Gastroesophageal sphincter (tissue), 3 donors: ENCODE data around the gene L3MBTL4.

Source experiments
- EP300 ChIP-seq: sonication (generic); formaldehyde crosslinking; IDR thresholded peaks from one replicate; pipeline ENCODE4 v1.6.1; 2017; ENCODE audit warnings: antibody characterized with exemption, mild to moderate bottlenecking
- POLR2A ChIP-seq, 2 donors: fragments of 450-650 bp; IDR thresholded peaks; one replicate each; pipeline ENCODE4 v1.6.1; 2017; ENCODE audit warnings: antibody characterized with exemption in 2 of 2, mild to moderate bottlenecking in 2 of 2, moderate library complexity in 1 of 2
- POLR2AphosphoS5 ChIP-seq: sonication (generic); formaldehyde crosslinking; IDR thresholded peaks from one replicate; pipeline ENCODE4 v1.6.1; 2017; ENCODE audit warnings: antibody characterized with exemption
- TF ChIP-seq, protein P1 (sequence below), 4 experiments: fragments of 200-600 bp in 2 of 4; fragments of 450-650 bp in 2 of 4; sonication (generic) in 1 of 4; IDR thresholded peaks; one replicate each; pipeline ENCODE4 v1.5.1; 2017 to 2019; ENCODE audit warnings: antibody characterized with exemption in 4 of 4, mild to moderate bottlenecking in 2 of 4, moderate library complexity in 2 of 4

DNA sequence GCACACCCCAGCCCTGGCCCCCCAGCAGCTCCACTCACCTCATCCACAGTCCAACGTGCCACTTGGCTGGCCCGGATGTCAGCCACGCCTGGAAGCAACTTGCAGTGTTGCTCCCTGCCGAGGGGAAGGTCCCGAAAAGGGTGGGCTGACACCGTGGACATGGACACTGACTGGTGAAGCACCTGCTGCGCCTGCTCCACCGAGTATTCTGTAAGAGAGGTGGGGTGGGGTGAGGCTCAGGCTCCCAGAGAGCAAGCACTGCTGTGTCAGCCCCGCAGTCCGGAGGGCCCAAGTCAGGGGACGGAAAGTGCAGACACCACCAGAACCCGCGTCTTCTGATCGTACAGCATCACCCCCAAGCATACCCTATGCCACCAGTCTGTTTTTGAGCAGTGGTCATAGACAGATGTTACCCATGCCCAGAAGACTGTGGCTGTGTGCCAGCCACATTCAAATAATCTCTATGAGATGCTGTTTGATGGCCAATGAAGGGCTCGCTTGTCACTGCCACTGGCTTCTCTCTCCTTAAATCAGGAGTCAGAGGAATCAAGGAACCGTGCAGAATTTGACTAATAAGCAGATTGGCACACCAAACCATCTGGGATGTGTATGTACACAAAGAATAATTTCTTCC is 445.2 kb downstream of the L3MBTL4 start:
- TF ChIP-seq, protein P1, sequence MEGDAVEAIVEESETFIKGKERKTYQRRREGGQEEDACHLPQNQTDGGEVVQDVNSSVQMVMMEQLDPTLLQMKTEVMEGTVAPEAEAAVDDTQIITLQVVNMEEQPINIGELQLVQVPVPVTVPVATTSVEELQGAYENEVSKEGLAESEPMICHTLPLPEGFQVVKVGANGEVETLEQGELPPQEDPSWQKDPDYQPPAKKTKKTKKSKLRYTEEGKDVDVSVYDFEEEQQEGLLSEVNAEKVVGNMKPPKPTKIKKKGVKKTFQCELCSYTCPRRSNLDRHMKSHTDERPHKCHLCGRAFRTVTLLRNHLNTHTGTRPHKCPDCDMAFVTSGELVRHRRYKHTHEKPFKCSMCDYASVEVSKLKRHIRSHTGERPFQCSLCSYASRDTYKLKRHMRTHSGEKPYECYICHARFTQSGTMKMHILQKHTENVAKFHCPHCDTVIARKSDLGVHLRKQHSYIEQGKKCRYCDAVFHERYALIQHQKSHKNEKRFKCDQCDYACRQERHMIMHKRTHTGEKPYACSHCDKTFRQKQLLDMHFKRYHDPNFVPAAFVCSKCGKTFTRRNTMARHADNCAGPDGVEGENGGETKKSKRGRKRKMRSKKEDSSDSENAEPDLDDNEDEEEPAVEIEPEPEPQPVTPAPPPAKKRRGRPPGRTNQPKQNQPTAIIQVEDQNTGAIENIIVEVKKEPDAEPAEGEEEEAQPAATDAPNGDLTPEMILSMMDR (IDR thresholded peaks at IDR 0.05) = no peak
- TF ChIP-seq POLR2A (IDR thresholded peaks at IDR 0.05) (no peak), POLR2AphosphoS5 (no peak), EP300 (no peak)
